ENCODE results near the gene GPR152. TPM values are rescaled to one million over a fixed set of nuclear protein-coding genes. Genes with fewer than 3 reads are reported as not detected.

Gene GPR152
- polyA plus RNA-seq, 3 donors, result not detected

- H4K20me1 ChIP-seq (ENCODE audit: insufficient read depth, low read length), result peaks cover 51% of the 10 kb centered on the region
- peaks cover 51 to 59% of the 10 kb centered on the region in 2 donors for H3K4me1 ChIP-seq (ENCODE audit: control insufficient read depth in 1 of 2, insufficient read depth in 2 of 2, low read length in 2 of 2)
- Mint-ChIP-seq H3K36me3 (peaks cover 19 to 36% of the 10 kb centered on the region in 2 donors), H3K4me1 (peaks cover 56% of the 10 kb centered on the region), H3K4me3 (no peak overlapping the region), H3K27me3 (ENCODE audit: low read depth in 3 of 3) (peaks cover 15 to 33% (median 29%) of the 10 kb centered on the region in 3 donors), H3K9me3 (peaks cover 0 to 3% (median 0%) of the 10 kb centered on the region in 7 donors), H3K27ac (no peak overlapping the region)
- H2AFZ ChIP-seq (ENCODE audit: insufficient read depth, low read depth, low read length, poor library complexity, severe bottlenecking), result peak overlapping the region; percentile 46
- peaks cover 19% of the 10 kb centered on the region for H3K79me2 ChIP-seq (ENCODE audit: insufficient read depth, low read length)
- TF ChIP-seq CTCF (IDR thresholded peaks at IDR 0.05), result no peak
- H3K4me3 ChIP-seq (replicated peaks in 1 of 3; ENCODE audit: low read depth in 2 of 3, low read length in 3 of 3), result peak overlapping the region in 1 of 3 experiments; percentile 47
- peak overlapping the region; percentile 46 for H3K4me2 ChIP-seq (replicated peaks; ENCODE audit: extremely low read depth, low read length, poor library complexity, severe bottlenecking)
- DNase-seq, result no peak
- whole genome bisulfite sequencing (ENCODE audit: insufficient coverage), result 0% methylated on average over 24 of the region's 24 CpGs
- H3K27ac ChIP-seq (ENCODE audit: low read depth in 1 of 2, low read length in 2 of 2), result peak overlapping the region in 1 of 2 donors; percentile 26
- H3K9me3 ChIP-seq (replicated peaks in 1 of 2; ENCODE audit: control insufficient read depth in 1 of 2, insufficient read depth in 1 of 2, low read length in 2 of 2), result no peaks in the 10 kb centered on the region
- peaks cover 0 to 11% of the 10 kb centered on the region in 2 donors for H3K27me3 ChIP-seq (ENCODE audit: control insufficient read depth in 2 of 2, insufficient read depth in 2 of 2, low read length in 2 of 2)
- intact Hi-C loops (cut with micrococcal nuclease), result no loop called here
- H3K36me3 ChIP-seq (replicated peaks in 1 of 2; ENCODE audit: control insufficient read depth in 1 of 2, insufficient read depth in 2 of 2, low read length in 2 of 2), result peaks cover 9 to 18% of the 10 kb centered on the region in 2 donors
- peak overlapping the region; percentile 25 for H3K9ac ChIP-seq (ENCODE audit: insufficient read depth, low read length, poor library complexity, severe bottlenecking)
Observed at GRCh38 chr11:67409261-67409666, 43.3 kb downstream of the GPR152 start.

- peaks cover 60% of the 10 kb centered on the region for H3K4me1 Mint-ChIP-seq
- intact Hi-C loops (cut with micrococcal nuclease), result no loop called here
- peak overlapping the region; percentile 39 to 55 for H3K4me3 Mint-ChIP-seq
- H3K9me3 Mint-ChIP-seq, result no peaks in the 10 kb centered on the region
- Histone ChIP-seq H3K9me3 (replicated peaks in 1 of 2; ENCODE audit: control insufficient read depth in 1 of 2, insufficient read depth in 1 of 2, low read length in 2 of 2) (no peaks in the 10 kb centered on the region), H3K27me3 (ENCODE audit: control insufficient read depth in 2 of 2, insufficient read depth in 2 of 2, low read length in 2 of 2) (peaks cover 0 to 6% of the 10 kb centered on the region in 2 donors), H3K4me3 (replicated peaks in 1 of 3; ENCODE audit: low read depth in 2 of 3, low read length in 3 of 3) (peak overlapping the region in 1 of 3 experiments; percentile 47), H3K79me2 (ENCODE audit: insufficient read depth, low read length) (peaks cover 25% of the 10 kb centered on the region), H3K4me1 (ENCODE audit: control insufficient read depth in 1 of 2, insufficient read depth in 2 of 2, low read length in 2 of 2) (peaks cover 57 to 65% of the 10 kb centered on the region in 2 donors), H3K36me3 (replicated peaks in 1 of 2; ENCODE audit: control insufficient read depth in 1 of 2, insufficient read depth in 2 of 2, low read length in 2 of 2) (peaks cover 9 to 18% of the 10 kb centered on the region in 2 donors), H2AFZ (ENCODE audit: insufficient read depth, low read depth, low read length, poor library complexity, severe bottlenecking) (peak overlapping the region; percentile 46), H3K9ac (ENCODE audit: insufficient read depth, low read length, poor library complexity, severe bottlenecking) (peak overlapping the region; percentile 25), H3K4me2 (replicated peaks; ENCODE audit: extremely low read depth, low read length, poor library complexity, severe bottlenecking) (peak overlapping the region; percentile 46), H3K27ac (ENCODE audit: low read depth in 1 of 2, low read length in 2 of 2) (peak overlapping the region in 1 of 2 donors; percentile 26), H4K20me1 (ENCODE audit: insufficient read depth, low read length) (peaks cover 51% of the 10 kb centered on the region)
- TF ChIP-seq CTCF (IDR thresholded peaks at IDR 0.05), result no peak
- peaks cover 9 to 27% (median 22%) of the 10 kb centered on the region in 3 donors for H3K27me3 Mint-ChIP-seq (ENCODE audit: low read depth in 3 of 3)
- peak overlapping the region in 3 of 7 donors; percentile 71 to 85 (median 83) for H3K27ac Mint-ChIP-seq
- no peak for DNase-seq
- 19% methylated on average over 15 of the region's 18 CpGs for WGBS (ENCODE audit: insufficient coverage)
- H3K36me3 Mint-ChIP-seq, result peaks cover 19 to 36% of the 10 kb centered on the region in 2 donors
Observed at GRCh38 chr11:67408437-67409200, 43.9 kb downstream of the GPR152 start.

All from CD14-positive monocyte (primary cell).